ENCODE results near the gene TBL1XR1.

Gene TBL1XR1

DNA sequence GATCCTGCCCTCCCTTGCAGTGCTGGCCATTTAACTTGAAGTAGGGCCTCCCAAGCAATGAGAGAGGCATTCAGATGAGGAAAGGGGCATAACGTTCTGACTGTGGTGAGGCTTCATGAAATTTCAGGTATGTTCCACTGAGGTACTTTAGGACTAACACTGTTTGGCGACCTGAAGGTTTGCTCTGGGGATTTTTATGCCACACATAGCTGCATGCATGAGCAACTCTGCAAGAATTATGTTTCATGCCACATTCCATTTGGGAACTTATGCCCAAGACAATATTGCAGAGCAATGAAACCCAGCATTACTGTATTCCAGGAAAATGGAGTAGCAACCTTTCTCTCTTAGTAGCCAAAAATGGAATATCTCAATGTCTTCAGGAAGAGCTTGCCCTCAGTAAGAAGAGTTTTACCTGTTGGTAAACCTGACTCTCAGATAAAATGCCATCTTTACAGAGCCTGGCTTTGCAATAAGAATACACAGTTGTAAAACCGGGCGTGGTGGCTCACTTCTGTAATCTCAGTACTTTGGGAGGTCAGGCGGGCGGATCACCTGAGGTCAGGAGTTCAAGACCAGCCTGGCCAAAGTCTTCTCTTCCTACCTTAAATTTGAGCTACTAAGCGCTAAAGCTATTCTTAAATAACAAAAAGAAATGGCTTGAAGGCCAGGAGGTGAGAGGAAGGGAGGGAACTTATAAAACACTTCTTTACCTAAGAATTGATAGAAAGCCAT, 16.7 kb upstream of the TBL1XR1 start:
- H3K4me3 ChIP-seq (ENCODE audit: low read length): no peak overlapping the region
- DNase-seq (ENCODE audit: low read depth): no peak
- TF ChIP-seq, protein P1, sequence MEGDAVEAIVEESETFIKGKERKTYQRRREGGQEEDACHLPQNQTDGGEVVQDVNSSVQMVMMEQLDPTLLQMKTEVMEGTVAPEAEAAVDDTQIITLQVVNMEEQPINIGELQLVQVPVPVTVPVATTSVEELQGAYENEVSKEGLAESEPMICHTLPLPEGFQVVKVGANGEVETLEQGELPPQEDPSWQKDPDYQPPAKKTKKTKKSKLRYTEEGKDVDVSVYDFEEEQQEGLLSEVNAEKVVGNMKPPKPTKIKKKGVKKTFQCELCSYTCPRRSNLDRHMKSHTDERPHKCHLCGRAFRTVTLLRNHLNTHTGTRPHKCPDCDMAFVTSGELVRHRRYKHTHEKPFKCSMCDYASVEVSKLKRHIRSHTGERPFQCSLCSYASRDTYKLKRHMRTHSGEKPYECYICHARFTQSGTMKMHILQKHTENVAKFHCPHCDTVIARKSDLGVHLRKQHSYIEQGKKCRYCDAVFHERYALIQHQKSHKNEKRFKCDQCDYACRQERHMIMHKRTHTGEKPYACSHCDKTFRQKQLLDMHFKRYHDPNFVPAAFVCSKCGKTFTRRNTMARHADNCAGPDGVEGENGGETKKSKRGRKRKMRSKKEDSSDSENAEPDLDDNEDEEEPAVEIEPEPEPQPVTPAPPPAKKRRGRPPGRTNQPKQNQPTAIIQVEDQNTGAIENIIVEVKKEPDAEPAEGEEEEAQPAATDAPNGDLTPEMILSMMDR (conservative IDR thresholded peaks at IDR 0.05; ENCODE audit: low read depth, low read length): no peak

DNA sequence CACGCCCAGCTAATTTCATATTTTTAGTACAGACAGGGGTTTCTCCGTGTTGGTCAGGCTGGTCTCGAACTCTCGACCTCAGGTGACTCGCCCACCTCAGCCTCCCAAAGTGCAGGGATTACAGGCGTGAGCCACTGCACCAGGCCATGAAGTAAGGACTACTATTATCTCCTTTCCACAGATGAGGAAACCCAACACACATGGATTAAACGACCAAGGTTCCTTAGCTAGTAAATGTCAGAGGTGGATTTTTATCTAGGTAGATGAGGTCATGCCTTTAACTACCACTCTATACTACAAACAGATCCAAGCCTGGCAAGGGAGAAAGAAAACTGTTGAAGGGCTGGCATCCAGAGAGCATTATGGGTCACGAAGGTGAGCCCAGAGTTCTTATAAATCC, 15.5 kb upstream of the TBL1XR1 start:
- TF ChIP-seq, protein P1 (conservative IDR thresholded peaks at IDR 0.05; ENCODE audit: low read depth, low read length): no peak
- H3K4me3 ChIP-seq (ENCODE audit: low read length): no peak overlapping the region
- DNase-seq (ENCODE audit: low read depth): no peak

DNA sequence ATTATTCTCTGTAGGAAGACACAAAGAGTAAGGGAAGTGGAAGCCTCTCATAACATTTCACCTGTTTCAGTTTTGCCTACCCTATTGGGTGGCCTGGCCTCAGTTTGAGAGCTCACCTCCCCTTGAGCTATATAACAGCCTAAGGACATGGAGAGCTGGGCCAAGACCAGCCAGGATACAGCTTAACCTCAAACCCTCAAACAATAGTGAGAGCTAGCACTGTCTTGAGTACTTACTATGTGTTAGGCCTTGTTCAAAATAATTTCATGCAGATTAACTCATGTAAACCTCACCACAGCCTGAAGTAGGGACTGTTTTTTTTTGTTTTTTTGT, 15.0 kb upstream of the TBL1XR1 start:
- TF ChIP-seq, protein P1 (conservative IDR thresholded peaks at IDR 0.05; ENCODE audit: low read depth, low read length): no peak
- DNase-seq (ENCODE audit: low read depth): no peak
- no peak overlapping the region for H3K4me3 ChIP-seq (ENCODE audit: low read length)

DNA sequence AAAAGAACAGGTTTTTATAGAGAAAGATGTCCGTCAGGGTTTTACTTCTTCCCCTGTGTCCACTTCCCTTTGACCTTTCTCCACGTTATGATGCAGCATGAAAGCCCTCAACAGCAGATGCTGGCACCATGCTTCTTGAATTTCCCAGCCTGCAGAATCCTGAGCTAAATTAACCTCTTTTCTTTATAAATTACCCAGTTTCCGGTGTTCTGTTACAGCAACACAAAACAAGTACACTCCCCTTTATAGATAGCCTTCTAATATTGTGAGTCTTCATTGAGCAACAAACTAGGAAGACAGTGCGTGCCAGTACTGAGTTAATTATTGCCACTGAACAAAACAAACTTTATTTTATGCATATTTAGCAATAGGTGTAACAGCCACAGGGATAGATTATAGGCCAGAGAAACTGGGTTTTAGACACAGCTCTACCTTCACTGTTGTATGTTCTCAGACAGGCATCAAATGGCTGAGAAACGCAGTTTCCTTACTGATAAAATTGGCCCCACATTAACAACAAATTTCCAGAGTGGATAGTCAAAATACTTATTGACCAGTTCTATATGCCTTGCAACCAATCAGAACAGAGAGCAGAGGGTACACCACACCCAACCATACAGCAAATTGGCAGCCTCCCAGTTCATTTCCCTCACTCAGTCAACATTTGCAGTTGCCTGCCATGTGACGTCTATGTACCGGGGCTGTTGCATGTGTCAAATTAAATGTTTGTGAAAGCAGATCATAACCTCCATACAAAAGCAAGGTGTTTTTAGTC, 14.4 kb upstream of the TBL1XR1 start:
- H3K4me3 ChIP-seq (ENCODE audit: low read length): no peak overlapping the region
- no peak for DNase-seq (ENCODE audit: low read depth)
- TF ChIP-seq, protein P1 (conservative IDR thresholded peaks at IDR 0.05; ENCODE audit: low read depth, low read length): no peak

DNA sequence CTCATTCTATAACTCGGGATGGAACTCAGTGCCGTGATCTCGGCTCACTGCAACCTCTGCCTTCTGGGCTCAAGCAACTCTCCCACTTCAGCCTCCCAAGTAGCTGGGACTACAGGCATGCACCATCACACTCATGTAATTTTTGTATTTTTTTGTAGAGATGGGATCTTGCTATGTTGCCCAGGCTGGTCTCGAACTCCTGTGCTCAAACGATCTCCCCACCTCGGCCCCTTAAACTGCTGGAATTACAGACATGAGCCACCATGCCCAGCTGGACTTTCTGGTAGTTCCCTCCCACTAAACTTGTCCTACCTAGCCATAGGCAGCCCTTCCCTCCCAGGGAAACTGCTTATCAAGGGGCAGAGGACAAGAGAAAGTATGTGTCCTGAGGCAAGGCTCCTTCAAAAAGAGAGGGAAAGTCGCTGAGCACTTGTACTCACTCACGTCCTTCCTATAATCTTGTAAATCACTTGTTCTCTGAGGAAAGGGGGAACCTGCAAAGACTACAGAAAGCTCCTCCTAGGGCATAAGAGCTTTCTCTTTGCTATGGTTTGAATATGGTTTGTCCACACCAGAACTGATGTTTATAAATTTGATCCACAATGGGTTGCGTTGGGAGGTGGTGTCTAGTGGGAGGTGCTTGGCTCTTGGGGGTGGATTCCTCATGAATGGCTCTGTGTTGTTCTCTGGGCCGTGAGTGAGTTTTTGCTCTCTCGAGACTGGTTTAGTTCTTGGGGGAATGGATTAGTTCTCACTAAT, 13.6 kb upstream of the TBL1XR1 start:
- H3K4me3 ChIP-seq (ENCODE audit: low read length): no peak overlapping the region
- TF ChIP-seq, protein P1 (conservative IDR thresholded peaks at IDR 0.05; ENCODE audit: low read depth, low read length): no peak
- no peak for DNase-seq (ENCODE audit: low read depth)

DNA sequence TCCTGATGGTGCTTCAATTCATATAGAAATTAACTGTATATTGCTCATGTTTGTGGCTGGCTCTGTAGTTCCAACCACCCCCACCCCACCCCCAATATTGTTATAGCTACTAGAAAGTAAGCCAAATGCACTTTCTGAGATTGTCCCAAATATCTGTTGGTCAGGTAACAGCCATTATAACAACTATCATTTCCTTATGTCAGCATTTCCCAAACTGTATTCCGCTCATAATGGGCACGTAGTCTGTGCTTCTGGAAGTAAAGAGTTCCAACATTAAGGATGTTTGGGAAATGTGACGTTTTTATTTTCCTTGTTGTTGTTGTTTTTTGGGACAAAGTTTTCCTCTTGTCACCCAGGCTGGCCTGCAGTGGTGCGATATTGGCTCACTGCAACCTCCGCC, 12.2 kb upstream of the TBL1XR1 start:
- TF ChIP-seq, protein P1 (conservative IDR thresholded peaks at IDR 0.05; ENCODE audit: low read depth, low read length): no peak
- no peak overlapping the region for H3K4me3 ChIP-seq (ENCODE audit: low read length)
- DNase-seq (ENCODE audit: low read depth): no peak
